Skeletal muscle satellite cell (primary cell): ENCODE results near the gene NMNAT2.
A peak's percentile ranks its signal among the peaks of the same experiment; 100 is the strongest.

Experiments used
- H3K27me3 ChIP-seq: 2 replicates; pipeline ENCODE4 v1.7.0; 2013; ENCODE audit warnings: low read length; ENCODE audit not compliant: control insufficient read depth, insufficient read depth
- H3K36me3 ChIP-seq: 2 replicates; pipeline ENCODE4 v1.7.0; 2013; ENCODE audit warnings: mild to moderate bottlenecking, control low read depth, low read length; ENCODE audit not compliant: insufficient read depth
- H3K4me1 ChIP-seq: 2 replicates; pipeline ENCODE4 v1.7.0; 2013; ENCODE audit warnings: low read length; ENCODE audit not compliant: control insufficient read depth, insufficient read depth
- H3K4me2 ChIP-seq: 2 replicates; pipeline ENCODE4 v1.7.0; 2013; ENCODE audit warnings: mild to moderate bottlenecking, low read length
- H3K4me3 ChIP-seq: 2 replicates; pipeline ENCODE4 v1.7.0; 2013; ENCODE audit warnings: low read length
- H3K9ac ChIP-seq: 2 replicates; pipeline ENCODE4 v1.7.0; 2013; ENCODE audit warnings: mild to moderate bottlenecking, low read depth, low read length, moderate library complexity
- H3K9me3 ChIP-seq: replicated peaks from 2 replicates; pipeline ENCODE4 v1.7.0; 2013; ENCODE audit warnings: mild to moderate bottlenecking, control low read depth, low read length

Gene NMNAT2

DNA sequence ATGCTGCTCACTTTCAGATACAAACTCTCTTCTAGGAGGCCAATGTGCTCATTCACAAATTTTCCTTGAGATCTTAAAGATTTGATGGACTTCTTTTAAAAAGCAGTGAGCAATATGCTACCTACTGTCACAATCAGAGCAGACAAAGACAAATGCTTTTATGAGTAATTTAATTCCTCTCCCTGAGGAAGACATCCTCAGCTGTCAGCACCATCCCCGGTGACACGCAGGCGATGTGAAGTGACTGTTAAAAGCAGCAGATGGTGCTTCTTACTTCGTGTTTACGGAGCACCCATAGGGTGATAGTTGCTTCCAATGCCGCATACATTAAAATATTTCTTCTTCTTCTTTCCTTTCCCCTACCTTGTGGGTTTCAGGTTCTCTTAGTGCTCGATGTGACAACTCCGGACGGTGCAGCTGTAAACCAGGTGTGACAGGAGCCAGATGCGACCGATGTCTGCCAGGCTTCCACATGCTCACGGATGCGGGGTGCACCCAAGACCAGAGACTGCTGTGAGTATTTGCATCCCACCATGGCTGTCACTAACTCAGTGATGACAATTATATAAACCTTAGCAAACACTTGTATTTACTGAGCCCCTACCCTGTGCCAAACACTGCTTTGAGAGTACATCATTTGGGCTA is 203.0 kb downstream of the NMNAT2 start:
- H3K4me1 ChIP-seq = no peaks in the 10 kb centered on the region
- H3K9ac ChIP-seq = no peak overlapping the region
- H3K36me3 ChIP-seq = no peaks in the 10 kb centered on the region
- H3K27me3 ChIP-seq = no peaks in the 10 kb centered on the region
- no peak overlapping the region for H3K4me2 ChIP-seq
- no peaks in the 10 kb centered on the region for H3K9me3 ChIP-seq
- H3K4me3 ChIP-seq = no peak overlapping the region

DNA sequence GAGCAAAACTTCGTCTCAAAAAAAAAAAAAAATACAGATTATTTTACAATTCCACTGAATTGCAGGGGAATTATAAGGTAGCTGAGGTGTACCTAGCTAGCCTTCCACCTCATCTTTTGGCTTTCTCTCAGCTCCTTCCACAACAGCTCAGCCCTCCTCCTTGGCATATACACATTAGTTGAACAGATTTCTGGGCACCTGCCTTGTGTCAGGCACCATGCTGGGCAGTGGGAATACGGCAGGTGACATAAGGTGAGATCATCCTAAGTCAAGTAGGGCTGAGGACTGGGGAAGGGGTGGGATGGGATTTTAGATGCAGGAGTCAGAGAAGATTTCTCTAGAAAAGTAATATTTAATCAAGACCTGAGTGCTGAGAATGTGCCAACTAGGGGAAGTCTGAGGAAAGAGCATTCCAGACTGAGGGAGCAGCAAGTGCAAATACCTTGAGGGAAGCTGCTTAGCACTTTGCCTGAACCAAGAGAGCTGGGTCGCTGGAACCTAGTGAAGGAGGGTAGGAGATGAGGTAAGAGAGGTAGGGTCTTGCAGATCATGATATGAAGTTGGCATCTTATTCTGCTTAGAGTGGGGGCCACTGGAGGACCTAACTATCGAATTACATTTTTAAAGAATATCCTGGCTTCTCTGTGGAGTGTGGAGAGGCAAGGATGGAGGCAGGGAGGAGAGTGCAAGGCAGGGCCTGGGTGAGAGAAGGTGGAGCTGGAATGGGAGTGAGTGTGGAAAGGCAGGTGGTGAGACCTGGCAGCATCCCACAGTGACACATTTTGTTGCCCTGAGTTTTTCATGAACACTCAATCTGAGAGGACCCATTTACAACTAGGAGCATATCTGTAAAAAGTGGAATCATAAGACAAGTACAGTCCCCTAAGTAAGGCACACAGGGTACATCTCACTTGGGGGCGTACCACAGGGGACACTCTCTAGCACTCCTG is 203.9 kb downstream of the NMNAT2 start:
- Histone ChIP-seq H3K36me3 (no peaks in the 10 kb centered on the region), H3K27me3 (no peaks in the 10 kb centered on the region), H3K9me3 (no peaks in the 10 kb centered on the region), H3K4me1 (peaks cover 7% of the 10 kb centered on the region), H3K4me2 (no peak overlapping the region), H3K4me3 (no peak overlapping the region), H3K9ac (no peak overlapping the region)

GRCh38 chr1:183212870-183213269 is 205.3 kb downstream of the NMNAT2 start:
- no peak overlapping the region for H3K4me2 ChIP-seq
- no peaks in the 10 kb centered on the region for H3K9me3 ChIP-seq
- H3K4me1 ChIP-seq = peaks cover 10% of the 10 kb centered on the region
- no peaks in the 10 kb centered on the region for H3K36me3 ChIP-seq
- H3K4me3 ChIP-seq = no peak overlapping the region
- no peaks in the 10 kb centered on the region for H3K27me3 ChIP-seq
- no peak overlapping the region for H3K9ac ChIP-seq

- Histone ChIP-seq H3K36me3 (no peaks in the 10 kb centered on the region), H3K27me3 (no peaks in the 10 kb centered on the region), H3K4me1 (peaks cover 13% of the 10 kb centered on the region)
Observed at GRCh38 chr1:183210681-183211080, 207.5 kb downstream of the NMNAT2 start.

GRCh38 chr1:183209533-183210158 is 208.5 kb downstream of the NMNAT2 start:
- Histone ChIP-seq H3K9ac (peak overlapping the region; percentile 30), H3K27me3 (no peaks in the 10 kb centered on the region), H3K36me3 (no peaks in the 10 kb centered on the region), H3K9me3 (no peaks in the 10 kb centered on the region), H3K4me1 (peaks cover 20% of the 10 kb centered on the region), H3K4me2 (peak overlapping the region; percentile 62), H3K4me3 (no peak overlapping the region)

More at GRCh38 chr1:183210681-183211080, 207.5 kb downstream of the NMNAT2 start:
- H3K4me3 ChIP-seq = no peak overlapping the region
- H3K9ac ChIP-seq = no peak overlapping the region
- H3K9me3 ChIP-seq = no peaks in the 10 kb centered on the region
- no peak overlapping the region for H3K4me2 ChIP-seq

DNA sequence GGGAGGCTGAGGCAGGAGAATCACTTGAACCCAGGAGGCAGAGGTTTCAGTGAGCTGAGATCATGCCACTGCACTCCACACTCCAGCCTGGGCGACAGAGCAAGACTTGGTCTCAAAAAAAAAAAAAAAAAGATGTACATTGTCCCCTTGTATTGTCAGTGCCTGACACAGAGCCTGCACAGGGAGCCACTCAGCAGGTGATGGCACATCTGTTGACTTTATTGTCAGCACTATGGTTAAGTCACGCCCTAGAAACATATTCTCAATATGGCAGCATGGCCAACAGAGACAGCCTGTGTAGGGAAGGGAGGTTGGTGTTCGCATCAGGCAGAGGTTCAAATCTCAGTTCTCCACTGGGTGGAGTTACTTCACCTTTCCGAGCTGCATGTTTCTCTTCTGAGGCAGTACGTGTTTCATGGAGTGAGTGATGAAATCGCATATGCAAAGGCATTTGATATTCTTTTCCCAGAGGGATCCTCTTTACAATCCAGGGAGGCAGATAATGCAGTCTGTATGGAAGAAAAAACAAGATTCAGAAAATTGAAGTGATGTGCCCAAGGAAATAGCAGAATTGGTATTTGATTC is 211.6 kb downstream of the NMNAT2 start:
- H3K36me3 ChIP-seq = no peaks in the 10 kb centered on the region
- no peak overlapping the region for H3K9ac ChIP-seq
- H3K4me3 ChIP-seq = no peak overlapping the region
- H3K4me1 ChIP-seq = peaks cover 20% of the 10 kb centered on the region
- H3K27me3 ChIP-seq = no peaks in the 10 kb centered on the region
- no peaks in the 10 kb centered on the region for H3K9me3 ChIP-seq
- no peak overlapping the region for H3K4me2 ChIP-seq

DNA sequence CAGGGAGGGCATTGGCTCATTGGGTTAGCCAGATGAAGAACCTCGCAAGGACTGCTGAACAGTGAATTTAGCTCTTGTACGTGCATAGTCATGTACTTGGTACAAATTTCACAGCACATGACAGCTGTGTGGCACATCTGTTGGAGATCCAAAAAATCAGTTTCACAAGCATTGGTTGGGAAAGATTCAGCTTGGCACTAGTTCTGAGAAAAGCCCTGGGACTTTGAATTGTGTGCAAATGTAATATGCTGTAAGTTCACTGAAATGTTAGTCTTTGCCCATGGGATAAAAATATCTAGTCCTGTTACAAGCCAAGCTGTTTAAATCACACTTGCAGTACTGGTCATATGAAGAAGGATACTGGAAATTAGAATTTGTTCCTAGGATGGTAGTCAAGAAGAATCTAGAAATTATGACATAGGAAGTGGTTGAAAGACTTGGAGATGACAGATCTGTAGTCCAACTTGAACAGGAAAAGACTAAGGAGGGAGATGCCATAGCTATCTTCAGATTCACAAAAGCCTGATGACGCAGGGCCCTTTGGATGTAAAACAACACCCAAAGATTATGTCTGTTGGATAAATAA is 212.9 kb downstream of the NMNAT2 start:
- Histone ChIP-seq H3K4me3 (no peak overlapping the region), H3K4me2 (no peak overlapping the region), H3K9ac (no peak overlapping the region), H3K4me1 (peaks cover 20% of the 10 kb centered on the region), H3K36me3 (no peaks in the 10 kb centered on the region), H3K27me3 (no peaks in the 10 kb centered on the region), H3K9me3 (no peaks in the 10 kb centered on the region)

DNA sequence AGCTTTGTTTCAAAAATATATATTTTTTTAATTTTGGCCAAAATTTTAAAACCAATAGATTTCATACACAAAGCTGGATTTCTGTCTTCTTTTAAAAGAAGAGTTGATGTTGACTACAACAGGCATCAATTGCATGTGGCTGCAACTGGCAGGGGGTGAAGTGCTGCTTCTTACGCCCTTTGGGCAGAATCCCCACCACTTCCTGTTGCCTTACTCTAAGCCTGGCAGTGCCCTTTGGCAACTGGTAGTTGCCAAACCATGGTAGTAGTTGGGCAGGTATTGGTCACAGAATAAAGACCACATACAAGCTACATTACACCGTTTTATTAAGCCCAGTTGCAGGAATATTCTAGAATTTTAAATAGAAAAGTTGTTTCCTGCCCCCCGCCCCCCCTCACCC is 215.1 kb downstream of the NMNAT2 start:
- Histone ChIP-seq H3K36me3 (no peaks in the 10 kb centered on the region), H3K9me3 (no peaks in the 10 kb centered on the region), H3K4me1 (peaks cover 10% of the 10 kb centered on the region)

GRCh38 chr1:183200451-183200850 is 217.7 kb downstream of the NMNAT2 start:
- H3K4me2 ChIP-seq = no peak overlapping the region
- no peak overlapping the region for H3K4me3 ChIP-seq
- H3K9me3 ChIP-seq = no peaks in the 10 kb centered on the region
- no peaks in the 10 kb centered on the region for H3K36me3 ChIP-seq
- no peaks in the 10 kb centered on the region for H3K27me3 ChIP-seq
- no peak overlapping the region for H3K9ac ChIP-seq
- peaks cover 7% of the 10 kb centered on the region for H3K4me1 ChIP-seq

More for the DNA sequence above, 215.1 kb downstream of the NMNAT2 start:
- Histone ChIP-seq H3K4me3 (no peak overlapping the region), H3K4me2 (no peak overlapping the region), H3K9ac (no peak overlapping the region), H3K27me3 (no peaks in the 10 kb centered on the region)

- Histone ChIP-seq H3K27me3 (no peaks in the 10 kb centered on the region), H3K36me3 (no peaks in the 10 kb centered on the region), H3K4me1 (peaks cover 13% of the 10 kb centered on the region), H3K4me2 (no peak overlapping the region), H3K4me3 (no peak overlapping the region), H3K9ac (no peak overlapping the region), H3K9me3 (no peaks in the 10 kb centered on the region)
Observed at GRCh38 chr1:183199304-183199703, 218.9 kb downstream of the NMNAT2 start.

GRCh38 chr1:183198463-183198862 is 219.7 kb downstream of the NMNAT2 start:
- Histone ChIP-seq H3K36me3 (no peaks in the 10 kb centered on the region), H3K4me1 (peaks cover 13% of the 10 kb centered on the region), H3K4me3 (no peak overlapping the region)

More at GRCh38 chr1:183198463-183198862, 219.7 kb downstream of the NMNAT2 start:
- Histone ChIP-seq H3K9ac (no peak overlapping the region), H3K27me3 (no peaks in the 10 kb centered on the region), H3K9me3 (no peaks in the 10 kb centered on the region), H3K4me2 (no peak overlapping the region)
